ENCODE data around the gene IL3RA. TPM values are rescaled to one million over a fixed set of nuclear protein-coding genes. Genes with fewer than 3 reads are reported as not detected.
"Not testable (repeated sequence)": the region's sequence is repeated elsewhere in the genome, so short reads cannot be mapped to it uniquely, and the experiment has no call there.

Gene IL3RA
- total RNA-seq, 1 donor from 2014 or later: not detected

GRCh38 chrX:1401611-1402430 is 65.2 kb downstream of the IL3RA start:
- Mint-ChIP-seq H3K4me3 (peak overlapping the region; percentile 44), H3K27me3 (ENCODE audit: low read depth) (no peaks in the 10 kb centered on the region), H3K27ac (ENCODE audit: unreplicated experiment) (no peak overlapping the region), H3K9me3 (no peaks in the 10 kb centered on the region), H3K36me3 (ENCODE audit: low read depth) (no peaks in the 10 kb centered on the region), H3K4me1 (no peaks in the 10 kb centered on the region)
- TF ChIP-seq CTCF (conservative IDR thresholded peaks at IDR 0.05): no peak
- DNase-seq (ENCODE audit: low read depth, low spot score): no peak

DNA sequence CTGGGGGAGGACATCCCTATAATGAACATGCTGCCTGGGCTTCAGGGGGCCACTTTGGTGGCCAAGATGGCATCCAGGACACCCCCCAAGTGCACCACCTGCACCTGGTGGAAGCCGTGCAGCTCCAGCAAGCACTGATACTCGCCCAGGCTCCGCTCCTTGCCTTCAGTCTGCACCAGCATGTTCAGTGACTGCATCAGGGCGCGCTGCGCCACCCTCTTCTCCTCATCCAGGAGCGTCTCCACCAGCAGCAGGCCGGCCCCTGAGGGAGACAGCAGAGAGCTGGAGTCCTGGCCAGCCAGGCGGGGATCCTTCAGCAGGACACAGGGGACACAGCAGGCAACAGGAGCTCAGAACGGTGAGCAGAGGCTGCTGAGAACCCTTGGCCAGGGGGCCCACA is 66.6 kb downstream of the IL3RA start:
- DNase-seq (ENCODE audit: low read depth, low spot score): no peak
- Mint-ChIP-seq H3K9me3 (no peaks in the 10 kb centered on the region), H3K27ac (ENCODE audit: unreplicated experiment) (no peak overlapping the region), H3K27me3 (ENCODE audit: low read depth) (no peaks in the 10 kb centered on the region), H3K36me3 (ENCODE audit: low read depth) (no peaks in the 10 kb centered on the region), H3K4me3 (no peak overlapping the region), H3K4me1 (no peaks in the 10 kb centered on the region)
- TF ChIP-seq CTCF (conservative IDR thresholded peaks at IDR 0.05): no peak

GRCh38 chrX:1403867-1404266 is 67.3 kb downstream of the IL3RA start:
- not testable (repeated sequence) for H3K27me3 Mint-ChIP-seq (ENCODE audit: low read depth); H3K4me1 Mint-ChIP-seq; H3K36me3 Mint-ChIP-seq (ENCODE audit: low read depth); H3K9me3 Mint-ChIP-seq; DNase-seq (ENCODE audit: low read depth, low spot score); H3K27ac Mint-ChIP-seq (ENCODE audit: unreplicated experiment); H3K4me3 Mint-ChIP-seq

GRCh38 chrX:1405769-1406168 is 69.2 kb downstream of the IL3RA start:
- not testable (repeated sequence) for DNase-seq (ENCODE audit: low read depth, low spot score); H3K9me3 Mint-ChIP-seq; H3K4me3 Mint-ChIP-seq; H3K27ac Mint-ChIP-seq (ENCODE audit: unreplicated experiment); H3K36me3 Mint-ChIP-seq (ENCODE audit: low read depth); H3K27me3 Mint-ChIP-seq (ENCODE audit: low read depth); H3K4me1 Mint-ChIP-seq

DNA sequence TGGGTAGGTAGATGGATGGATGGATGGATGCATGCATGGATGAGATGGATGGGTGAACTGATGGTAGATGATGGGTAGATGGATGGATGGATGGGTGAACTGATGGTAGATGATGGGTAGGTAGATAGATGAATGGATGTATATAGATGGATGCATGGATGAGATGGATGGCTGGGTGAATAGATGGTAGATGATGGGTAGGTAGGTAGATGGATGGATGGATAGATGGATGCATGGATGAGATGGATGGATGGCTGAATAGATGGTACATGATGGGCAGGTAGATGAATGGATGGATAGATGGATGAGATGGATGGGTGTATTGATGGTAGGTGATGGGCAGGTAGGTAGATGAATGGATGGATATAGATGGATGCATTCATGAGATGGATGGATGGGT is 70.5 kb downstream of the IL3RA start:
- H3K4me1 Mint-ChIP-seq: no peaks in the 10 kb centered on the region
- no peaks in the 10 kb centered on the region for H3K27me3 Mint-ChIP-seq (ENCODE audit: low read depth)
- no peaks in the 10 kb centered on the region for H3K36me3 Mint-ChIP-seq (ENCODE audit: low read depth)
- no peak for DNase-seq (ENCODE audit: low read depth, low spot score)
- no peak overlapping the region for H3K27ac Mint-ChIP-seq (ENCODE audit: unreplicated experiment)
- TF ChIP-seq CTCF (conservative IDR thresholded peaks at IDR 0.05): no peak
- no peaks in the 10 kb centered on the region for H3K9me3 Mint-ChIP-seq
- no peak overlapping the region for H3K4me3 Mint-ChIP-seq

GRCh38 chrX:1411326-1411725 is 74.7 kb downstream of the IL3RA start:
- no peaks in the 10 kb centered on the region for H3K4me1 Mint-ChIP-seq

More at GRCh38 chrX:1411326-1411725, 74.7 kb downstream of the IL3RA start:
- Mint-ChIP-seq H3K4me3 (no peak overlapping the region), H3K9me3 (no peaks in the 10 kb centered on the region), H3K27ac (ENCODE audit: unreplicated experiment) (no peak overlapping the region), H3K27me3 (ENCODE audit: low read depth) (no peaks in the 10 kb centered on the region), H3K36me3 (ENCODE audit: low read depth) (peaks cover 5% of the 10 kb centered on the region)
- no peak for TF ChIP-seq CTCF (conservative IDR thresholded peaks at IDR 0.05)
- no peak for DNase-seq (ENCODE audit: low read depth, low spot score)

Data from neural crest cell (in vitro differentiated cells).